Suprapubic skin (tissue), 4 donors: ENCODE data around the gene CAPN7.

Source experiments
- CTCF ChIP-seq, 2 donors: fragments of 200-600 bp in 1 of 2; fragments of 450-650 bp in 1 of 2; sonication (generic) in 1 of 2; IDR thresholded peaks; one replicate each; pipeline ENCODE4 v1.5.1; 2016 to 2019; ENCODE audit warnings: antibody characterized with exemption in 2 of 2, mild to moderate bottlenecking in 1 of 2, moderate library complexity in 1 of 2
- EP300 ChIP-seq: sonication (generic); formaldehyde crosslinking; IDR thresholded peaks from one replicate; pipeline ENCODE4 v1.6.1; 2017; ENCODE audit warnings: antibody characterized with exemption
- POLR2A ChIP-seq, 2 donors: fragments of 450-650 bp; IDR thresholded peaks; one replicate each; pipeline ENCODE4 v1.6.1; 2017; ENCODE audit warnings: antibody characterized with exemption in 2 of 2, mild to moderate bottlenecking in 2 of 2, moderate library complexity in 2 of 2
- POLR2AphosphoS5 ChIP-seq, 3 donors: sonication (generic); formaldehyde crosslinking; IDR thresholded peaks; one replicate each; pipeline ENCODE4 v1.6.1; 2017; ENCODE audit warnings: antibody characterized with exemption in 3 of 3

- TF ChIP-seq POLR2A (IDR thresholded peaks at IDR 0.05) (peak; percentile 50 to 92), CTCF (IDR thresholded peaks at IDR 0.05) (peak; percentile 29 to 41), POLR2AphosphoS5 (IDR thresholded peaks at IDR 0.05) (peak in 2 of 3 donors; percentile 57 to 70), EP300 (no peak)
These were observed at the start of gene CAPN7 for GRCh38 chr3:15205934-15206661.
